Activated T-cell treated with anti-CD3 and anti-CD28 coated beads for 1 hour (primary cell): Measurements from ENCODE around the gene TMEM128.
A peak's percentile ranks its signal among the peaks of the same experiment; 100 is the strongest.
"Not testable (repeated sequence)": the region's sequence is repeated elsewhere in the genome, so short reads cannot be mapped to it uniquely, and the experiment has no call there.

Experiments
- DNase-seq: peaks from one replicate; pipeline ENCODE4 v3.0.0-alpha.2; 2020; ENCODE audit warnings: low read depth

The TMEM128 gene, protein sequence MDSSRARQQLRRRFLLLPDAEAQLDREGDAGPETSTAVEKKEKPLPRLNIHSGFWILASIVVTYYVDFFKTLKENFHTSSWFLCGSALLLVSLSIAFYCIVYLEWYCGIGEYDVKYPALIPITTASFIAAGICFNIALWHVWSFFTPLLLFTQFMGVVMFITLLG

GRCh38 chr4:4248029-4248884 is at the start of gene TMEM128:
Gene TMEM128, minus strand, starts transcription at chr4:4248223. Its CDS starts 21 bp downstream, at chr4:4248202.
- DNase-seq, result peak; percentile 83

DNA sequence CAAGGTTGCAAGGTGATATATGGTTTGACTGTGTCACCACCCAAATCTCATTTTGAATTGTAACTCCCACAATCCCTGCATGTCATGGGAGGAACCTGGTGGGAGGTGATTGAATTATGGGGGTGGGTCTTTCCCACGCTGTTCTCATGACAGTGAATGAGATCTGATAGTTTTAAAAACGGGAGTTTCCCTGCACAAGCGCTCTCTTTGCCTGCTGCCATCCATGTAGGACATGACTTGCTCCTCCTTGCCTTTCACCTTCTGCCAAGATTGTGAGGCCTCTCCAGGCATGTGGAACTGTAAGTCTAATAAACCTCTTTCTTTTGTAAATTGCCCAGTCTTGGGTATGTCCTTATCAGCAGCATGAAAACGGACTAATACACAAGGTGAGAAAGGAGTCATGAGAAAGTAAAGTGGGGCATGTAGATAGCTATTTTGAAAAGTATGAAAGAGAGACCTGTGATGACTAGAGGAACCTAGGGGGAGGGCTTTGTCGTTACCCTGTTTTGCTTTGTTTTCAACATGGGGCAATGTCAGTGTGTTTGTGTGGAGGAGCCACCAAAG is 48.3 kb upstream of the TMEM128 start:
- DNase-seq, result no peak

- DNase-seq, result no peak
Measured at GRCh38 chr4:4293279-4293678, 45.3 kb upstream of the TMEM128 start.

- DNase-seq, result peak; percentile 98
Measured at GRCh38 chr4:4289941-4290850, 42.2 kb upstream of the TMEM128 start, which contains the start of the genes LYAR and ZBTB49. Gene LYAR, minus strand, starts transcription at chr4:4290154. Its CDS starts 6,412 bp downstream, at chr4:4283742. Gene ZBTB49, plus strand, starts transcription at chr4:4290251. Its CDS starts 9,695 bp downstream, at chr4:4299946.

DNA sequence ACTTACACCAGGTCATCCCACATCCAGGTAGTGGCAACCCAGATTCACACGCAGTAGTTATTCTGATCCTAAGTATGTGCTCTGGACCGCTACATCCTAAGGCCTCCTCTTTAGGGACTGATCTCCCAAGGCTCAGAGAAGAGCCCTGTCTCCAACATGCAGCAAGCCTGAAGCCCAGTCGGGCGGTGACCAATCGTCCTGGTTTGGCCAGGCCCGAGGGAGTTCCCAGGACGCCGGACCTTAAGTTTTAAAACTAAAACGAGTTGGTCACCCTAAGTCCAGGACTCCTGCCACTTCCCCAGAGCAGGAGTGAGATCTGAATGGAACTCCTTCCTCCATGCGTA is 41.5 kb upstream of the TMEM128 start:
- no peak for DNase-seq

DNA sequence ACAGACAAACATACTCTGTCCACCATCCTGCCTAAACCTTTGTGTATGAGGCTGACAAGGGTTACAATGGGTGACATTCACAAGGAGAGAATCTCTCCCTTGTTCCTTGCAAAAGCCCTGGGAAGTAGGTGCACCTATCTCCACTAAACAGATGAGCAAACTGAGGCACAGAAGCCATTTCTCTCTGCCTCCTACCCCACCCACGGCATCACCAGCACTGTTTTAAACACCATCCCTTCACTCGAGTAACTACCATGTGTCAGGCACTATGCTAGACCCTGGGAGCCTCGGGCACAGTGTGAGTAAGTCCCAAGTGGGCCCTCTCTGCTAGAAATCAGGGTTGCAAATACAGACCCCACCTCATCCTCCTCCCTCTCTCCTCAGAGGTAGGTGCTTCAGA is 41.0 kb upstream of the TMEM128 start:
- DNase-seq, result no peak

GRCh38 chr4:4288098-4288497 is 40.1 kb upstream of the TMEM128 start:
- DNase-seq, result no peak

GRCh38 chr4:4284827-4285618 is 37.0 kb upstream of the TMEM128 start:
- DNase-seq, result no peak

DNA sequence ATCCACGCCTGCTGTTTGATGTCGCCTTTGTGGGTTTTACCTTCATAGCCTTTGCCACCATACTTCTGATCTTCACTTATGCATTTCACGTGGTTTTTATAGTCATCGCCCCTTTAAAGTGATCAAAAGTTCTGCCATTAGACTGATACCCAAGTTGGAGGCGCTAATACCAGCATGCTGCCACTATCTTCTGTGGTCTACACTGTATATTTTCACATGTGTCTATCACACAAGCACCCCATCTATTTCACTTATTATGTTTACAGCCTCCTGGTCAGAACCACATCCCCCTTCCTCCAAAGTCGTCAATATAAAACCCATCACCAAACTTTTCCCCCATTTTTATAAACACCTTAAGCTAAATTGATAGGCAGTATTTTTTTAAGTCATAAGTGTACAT is 33.8 kb upstream of the TMEM128 start:
- DNase-seq, result no peak

- DNase-seq, result no peak
Measured at GRCh38 chr4:4277531-4277930, 29.5 kb upstream of the TMEM128 start.

GRCh38 chr4:4274226-4274625 is 26.2 kb upstream of the TMEM128 start:
- no peak for DNase-seq

- no peak for DNase-seq
Measured at GRCh38 chr4:4271912-4272311, 23.9 kb upstream of the TMEM128 start.

DNA sequence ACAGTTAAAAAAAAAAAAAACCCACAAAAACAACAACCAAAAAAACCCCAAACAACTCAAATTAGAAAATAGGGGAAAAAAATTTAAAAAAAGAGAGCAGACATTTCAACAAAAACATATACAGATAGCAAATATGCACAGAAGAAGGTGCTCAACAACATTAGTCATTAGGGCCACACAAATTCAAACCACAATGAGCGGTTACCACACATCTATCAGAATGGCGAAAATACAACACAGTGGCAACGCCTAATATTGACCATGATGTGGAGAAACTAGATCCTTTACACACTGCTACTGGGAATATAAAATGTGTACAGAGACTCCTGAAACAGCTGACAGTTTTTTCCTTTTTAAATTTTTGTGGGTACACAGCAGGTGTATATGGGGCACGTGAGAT is 22.5 kb upstream of the TMEM128 start:
- DNase-seq, result no peak

DNA sequence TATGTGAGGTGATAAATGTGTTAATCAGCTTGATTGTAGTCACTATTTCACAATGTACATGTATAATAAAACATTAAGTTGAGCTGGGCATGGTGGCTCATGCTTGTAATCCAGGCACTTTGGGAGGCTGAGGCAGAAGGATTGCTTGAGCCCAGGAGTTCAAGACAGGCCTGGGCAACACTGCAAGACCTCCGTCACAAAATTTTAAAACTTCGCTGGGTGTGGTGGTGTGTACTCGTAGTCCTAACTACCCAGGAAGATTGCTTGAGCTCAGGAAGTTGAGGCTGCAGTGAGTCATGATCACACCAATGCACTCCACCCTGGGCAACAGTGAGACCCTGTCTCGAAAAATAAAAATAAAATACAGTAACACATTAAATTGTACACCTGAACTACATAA is 21.8 kb upstream of the TMEM128 start:
- DNase-seq, result no peak

DNA sequence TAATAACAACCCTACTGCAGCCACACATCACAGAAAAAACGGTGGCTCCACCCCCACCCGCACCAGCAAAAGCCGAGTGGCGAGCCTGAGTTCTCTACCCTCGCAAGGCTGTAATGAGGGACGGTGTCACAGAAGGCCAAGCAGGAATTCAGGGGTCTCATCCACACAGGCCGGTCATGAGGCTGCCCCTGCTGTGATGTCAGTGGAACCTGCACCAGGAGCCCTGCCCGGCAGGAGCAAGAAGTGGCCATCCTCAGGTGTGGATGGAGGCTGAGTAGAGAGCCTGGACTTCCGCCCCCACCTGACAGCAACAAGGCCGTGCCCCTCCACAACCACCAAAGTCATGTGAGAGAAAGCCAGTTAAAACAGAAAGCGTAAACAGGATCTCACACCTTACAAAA is 21.3 kb upstream of the TMEM128 start:
- DNase-seq, result no peak

- DNase-seq, result no peak
Measured at GRCh38 chr4:4268776-4269175, 20.8 kb upstream of the TMEM128 start.

DNA sequence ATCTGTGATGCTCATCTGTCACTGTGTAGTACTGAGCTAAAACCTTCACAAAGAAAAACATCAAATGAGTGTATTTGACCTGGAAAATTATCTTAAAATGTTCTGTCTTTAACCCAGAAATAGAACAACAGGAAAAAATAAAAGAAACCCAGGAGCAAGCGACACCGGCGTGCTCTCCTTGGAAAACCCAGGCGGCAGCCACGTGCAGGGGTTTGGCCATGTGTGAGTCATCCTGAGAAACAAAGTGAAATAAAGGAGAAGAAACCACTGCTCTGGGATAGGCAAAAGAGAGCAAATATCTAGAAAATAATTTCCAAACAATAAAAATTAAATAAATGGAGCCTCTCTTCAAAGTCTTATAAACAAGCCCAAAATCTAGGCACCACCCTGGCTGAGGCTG is 20.0 kb upstream of the TMEM128 start:
- DNase-seq, result no peak

GRCh38 chr4:4260185-4260751 is 12.2 kb upstream of the TMEM128 start:
- DNase-seq, result no peak

- no peak for DNase-seq
Measured at GRCh38 chr4:4259484-4260100, 11.6 kb upstream of the TMEM128 start.

DNA sequence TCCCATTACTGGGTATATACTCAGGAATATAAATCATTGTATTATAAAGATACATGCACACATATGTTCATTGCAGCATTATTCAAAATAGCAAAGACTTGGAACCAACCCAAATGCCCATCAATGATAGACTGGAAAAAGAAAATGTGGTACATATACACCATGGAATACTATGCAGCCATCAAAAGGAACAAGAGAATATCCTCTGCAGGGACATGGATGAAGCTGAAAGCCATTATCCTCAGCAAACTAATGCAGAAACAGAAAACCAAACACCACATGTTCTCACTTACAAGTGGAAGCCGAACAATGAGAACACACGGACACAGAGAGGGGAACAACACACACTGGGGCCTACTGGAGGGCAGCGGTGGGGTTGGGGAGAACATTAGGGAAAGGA is 9.7 kb upstream of the TMEM128 start:
- DNase-seq, result not testable (repeated sequence)

- DNase-seq, result no peak
Measured at GRCh38 chr4:4256799-4257198, 8.8 kb upstream of the TMEM128 start.
